ENCODE measurements around the gene ST6GALNAC6.

- TF ChIP-seq TBP (IDR thresholded peaks at IDR 0.05; ENCODE audit: low read depth, low read length) (no peak), BACH1 (IDR thresholded peaks at IDR 0.05; ENCODE audit: low read length) (no peak), EP300 (IDR thresholded peaks at IDR 0.05; ENCODE audit: borderline replicate concordance in 1 of 2, low read depth in 2 of 2, low read length in 2 of 2) (no peak), KDM5A (IDR thresholded peaks at IDR 0.05; ENCODE audit: low read length) (no peak), SUZ12 (IDR thresholded peaks at IDR 0.05; ENCODE audit: low read length) (no peak), TCF12 (IDR thresholded peaks at IDR 0.05; ENCODE audit: low read depth, low read length) (no peak), ASH2L (IDR thresholded peaks at IDR 0.05; ENCODE audit: low read length) (no peak)
- TF ChIP-seq, protein P1, sequence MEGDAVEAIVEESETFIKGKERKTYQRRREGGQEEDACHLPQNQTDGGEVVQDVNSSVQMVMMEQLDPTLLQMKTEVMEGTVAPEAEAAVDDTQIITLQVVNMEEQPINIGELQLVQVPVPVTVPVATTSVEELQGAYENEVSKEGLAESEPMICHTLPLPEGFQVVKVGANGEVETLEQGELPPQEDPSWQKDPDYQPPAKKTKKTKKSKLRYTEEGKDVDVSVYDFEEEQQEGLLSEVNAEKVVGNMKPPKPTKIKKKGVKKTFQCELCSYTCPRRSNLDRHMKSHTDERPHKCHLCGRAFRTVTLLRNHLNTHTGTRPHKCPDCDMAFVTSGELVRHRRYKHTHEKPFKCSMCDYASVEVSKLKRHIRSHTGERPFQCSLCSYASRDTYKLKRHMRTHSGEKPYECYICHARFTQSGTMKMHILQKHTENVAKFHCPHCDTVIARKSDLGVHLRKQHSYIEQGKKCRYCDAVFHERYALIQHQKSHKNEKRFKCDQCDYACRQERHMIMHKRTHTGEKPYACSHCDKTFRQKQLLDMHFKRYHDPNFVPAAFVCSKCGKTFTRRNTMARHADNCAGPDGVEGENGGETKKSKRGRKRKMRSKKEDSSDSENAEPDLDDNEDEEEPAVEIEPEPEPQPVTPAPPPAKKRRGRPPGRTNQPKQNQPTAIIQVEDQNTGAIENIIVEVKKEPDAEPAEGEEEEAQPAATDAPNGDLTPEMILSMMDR (IDR thresholded peaks at IDR 0.05; ENCODE audit: control extremely low read depth in 1 of 3, insufficient read depth in 1 of 3, low read depth in 1 of 3, low read length in 3 of 3) = no peak
These were observed 34.8 kb upstream of the ST6GALNAC6 start for GRCh38 chr9:127934248-127934647.
